NT2/D1 (cell line): Measurements from ENCODE around the gene SNED1.

ENCODE experiments used
- SUZ12 ChIP-seq: IDR thresholded peaks from 2 replicates; pipeline ENCODE4 v1.6.1; 2011; ENCODE audit not compliant: insufficient read length, insufficient read depth; ENCODE audit errors: extremely low read depth
- YY1 ChIP-seq: IDR thresholded peaks from 2 replicates; pipeline ENCODE4 v1.6.1; 2011; ENCODE audit not compliant: insufficient read length, insufficient read depth
- ZNF274 ChIP-seq: IDR thresholded peaks from 2 replicates; pipeline ENCODE4 v1.6.1; 2011; ENCODE audit warnings: mild to moderate bottlenecking, low read depth, low read length

- no peak for TF ChIP-seq ZNF274
- TF ChIP-seq YY1 = no peak
- TF ChIP-seq SUZ12 = no peak
Measured at GRCh38 chr2:240972636-240973521, 25.5 kb upstream of the SNED1 start.
